ENCODE data around the gene ABHD12B.
"Not testable (repeated sequence)": the region's sequence is repeated elsewhere in the genome, so short reads cannot be mapped to it uniquely, and the experiment has no call there.

Gene ABHD12B

DNA sequence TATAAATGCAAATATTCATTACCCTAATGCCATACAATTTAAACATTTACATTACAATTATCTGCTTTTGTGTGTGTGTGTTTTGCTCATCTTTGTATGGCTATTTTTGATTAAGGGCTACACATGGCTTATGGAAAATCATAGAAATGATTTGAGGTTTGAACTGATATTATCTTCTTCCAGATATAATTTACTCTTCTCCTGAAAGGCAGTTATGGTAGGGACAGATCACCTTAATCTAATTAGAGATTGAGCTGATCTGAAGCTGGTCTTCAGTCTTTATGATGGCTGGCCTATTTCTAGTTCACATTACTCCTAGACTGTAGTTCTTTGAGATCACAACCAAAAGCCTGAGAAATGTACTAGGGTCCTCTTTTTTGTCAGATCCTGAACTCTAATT is 15.6 kb downstream of the ABHD12B start:
- DNase-seq (ENCODE audit: low read depth in 2 of 2, low spot score in 1 of 2), result no peak

DNA sequence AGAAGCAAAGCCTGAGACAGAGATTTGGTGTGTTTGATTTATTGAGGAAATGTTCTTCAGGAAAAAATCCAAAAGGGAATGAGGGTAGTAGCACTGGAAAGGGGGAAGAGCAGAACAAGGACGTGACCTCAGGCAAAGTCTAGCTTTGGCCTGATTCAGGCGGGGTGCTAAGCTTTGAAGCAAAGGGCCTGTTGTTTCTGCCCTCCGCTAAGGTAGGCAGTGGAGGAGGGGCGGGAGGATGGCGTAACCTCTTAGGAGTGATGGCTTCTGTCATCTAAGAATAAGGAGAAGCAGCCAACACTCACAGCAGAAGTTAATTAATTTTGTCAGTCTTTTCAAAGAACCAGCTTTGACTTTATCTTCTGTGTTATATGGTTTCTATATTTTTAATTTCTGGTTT is 20.4 kb downstream of the ABHD12B start:
- no peak for DNase-seq (ENCODE audit: low read depth in 2 of 2, low spot score in 1 of 2)

DNA sequence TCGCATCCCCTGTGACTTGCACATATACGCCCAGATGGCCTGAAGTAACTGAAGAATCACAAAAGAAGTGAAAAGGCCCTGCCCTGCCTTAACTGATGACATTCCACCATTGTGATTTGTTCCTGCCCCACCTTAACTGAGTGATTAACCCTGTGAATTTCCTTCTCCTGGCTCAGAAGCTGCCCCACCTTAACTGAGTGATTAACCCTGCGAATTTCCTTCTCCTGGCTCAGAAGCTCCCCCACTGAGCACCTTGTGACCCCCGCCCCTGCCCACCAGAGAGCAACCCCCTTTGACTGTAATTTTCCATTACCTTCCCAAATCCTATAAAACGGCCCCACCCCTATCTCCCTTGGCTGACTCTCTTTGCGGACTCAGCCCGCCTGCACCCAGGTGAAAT is 24.6 kb downstream of the ABHD12B start:
- not testable (repeated sequence) for DNase-seq (ENCODE audit: low read depth in 2 of 2, low spot score in 1 of 2)

DNA sequence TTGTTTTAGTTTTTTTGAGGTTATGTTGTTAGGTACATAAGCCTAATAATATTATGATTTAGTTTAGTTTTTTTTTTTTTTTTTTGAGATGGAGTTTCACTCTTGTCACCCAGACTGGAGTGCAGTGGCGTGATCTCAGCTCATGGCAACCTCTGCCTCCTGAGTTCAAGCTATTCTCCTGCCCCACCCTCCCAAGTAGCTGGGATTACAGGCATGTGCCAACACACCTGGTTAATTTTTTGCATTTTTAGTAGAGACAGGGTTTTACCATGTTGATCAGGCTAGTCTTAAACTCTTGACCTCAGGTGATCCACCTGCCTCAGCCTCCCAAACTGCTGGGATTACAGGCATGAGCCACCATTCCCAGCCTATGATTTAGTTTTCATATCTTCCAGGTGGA is 25.2 kb downstream of the ABHD12B start:
- DNase-seq (ENCODE audit: low read depth in 2 of 2, low spot score in 1 of 2), result not testable (repeated sequence)

DNA sequence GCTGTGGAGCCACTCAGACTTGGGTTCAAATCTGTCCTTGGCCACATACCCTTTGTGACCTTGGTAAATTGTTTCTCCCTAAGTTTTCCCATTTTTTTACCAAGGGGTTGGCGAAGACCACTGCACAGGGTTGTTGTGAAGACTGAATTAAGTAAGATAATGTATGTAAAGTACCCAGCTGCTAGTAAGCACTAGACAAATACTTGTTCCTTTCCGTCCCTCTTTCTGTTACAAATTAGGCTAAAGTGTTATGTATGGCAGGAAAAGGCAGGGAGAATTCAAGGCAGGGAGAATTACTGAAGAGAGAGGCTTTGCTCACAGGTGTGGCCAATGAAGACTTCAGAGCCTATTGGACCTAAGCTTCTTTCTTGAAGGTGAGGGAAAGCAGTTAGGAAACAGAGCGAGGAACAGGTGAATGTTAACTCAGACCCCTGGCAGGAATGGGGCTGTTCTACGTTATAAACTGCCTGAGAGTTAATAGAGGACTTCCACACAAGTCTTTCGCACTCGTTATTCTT is 25.9 kb downstream of the ABHD12B start:
- DNase-seq (ENCODE audit: low read depth in 2 of 2, low spot score in 1 of 2), result no peak

DNA sequence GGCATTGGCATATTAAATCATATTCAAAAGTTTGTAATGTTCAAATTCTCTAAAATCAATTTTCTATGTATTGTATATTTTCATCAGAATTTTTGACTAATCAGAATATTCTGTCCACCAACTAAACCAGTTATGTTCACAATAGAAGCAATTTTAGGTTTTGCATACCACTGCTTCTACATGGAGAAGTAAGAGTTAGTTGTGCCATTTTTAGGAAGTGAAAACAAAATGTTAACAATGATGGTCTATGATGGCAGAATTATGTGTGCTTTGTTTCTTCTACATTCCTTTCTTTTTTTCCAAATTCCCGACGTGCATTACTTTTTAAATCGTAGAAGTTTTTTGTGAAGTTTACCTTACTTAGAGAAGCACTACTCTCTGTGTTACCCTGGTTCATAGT is 29.5 kb downstream of the ABHD12B start:
- no peak for DNase-seq (ENCODE audit: low read depth in 2 of 2, low spot score in 1 of 2)

DNA sequence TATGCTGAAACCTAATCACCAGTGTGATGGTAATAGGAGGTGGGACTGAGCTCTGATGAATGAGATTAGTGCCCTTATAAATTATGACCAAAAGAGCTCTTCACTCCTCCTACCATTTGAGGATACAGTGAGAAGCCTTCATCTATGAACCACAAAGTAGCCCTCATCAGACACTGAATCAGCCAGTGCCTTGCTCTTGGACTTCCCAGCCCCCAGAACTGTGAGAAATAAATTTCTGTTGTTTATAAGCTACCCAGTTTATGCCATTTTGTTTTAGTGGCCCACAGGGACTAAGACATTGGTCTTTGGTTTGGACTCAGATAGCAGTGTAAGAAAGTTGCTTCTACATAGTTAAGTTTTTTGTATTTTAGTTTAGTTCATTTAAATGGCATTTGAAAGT is 32.9 kb downstream of the ABHD12B start:
- DNase-seq (ENCODE audit: low read depth in 2 of 2, low spot score in 1 of 2), result no peak

DNA sequence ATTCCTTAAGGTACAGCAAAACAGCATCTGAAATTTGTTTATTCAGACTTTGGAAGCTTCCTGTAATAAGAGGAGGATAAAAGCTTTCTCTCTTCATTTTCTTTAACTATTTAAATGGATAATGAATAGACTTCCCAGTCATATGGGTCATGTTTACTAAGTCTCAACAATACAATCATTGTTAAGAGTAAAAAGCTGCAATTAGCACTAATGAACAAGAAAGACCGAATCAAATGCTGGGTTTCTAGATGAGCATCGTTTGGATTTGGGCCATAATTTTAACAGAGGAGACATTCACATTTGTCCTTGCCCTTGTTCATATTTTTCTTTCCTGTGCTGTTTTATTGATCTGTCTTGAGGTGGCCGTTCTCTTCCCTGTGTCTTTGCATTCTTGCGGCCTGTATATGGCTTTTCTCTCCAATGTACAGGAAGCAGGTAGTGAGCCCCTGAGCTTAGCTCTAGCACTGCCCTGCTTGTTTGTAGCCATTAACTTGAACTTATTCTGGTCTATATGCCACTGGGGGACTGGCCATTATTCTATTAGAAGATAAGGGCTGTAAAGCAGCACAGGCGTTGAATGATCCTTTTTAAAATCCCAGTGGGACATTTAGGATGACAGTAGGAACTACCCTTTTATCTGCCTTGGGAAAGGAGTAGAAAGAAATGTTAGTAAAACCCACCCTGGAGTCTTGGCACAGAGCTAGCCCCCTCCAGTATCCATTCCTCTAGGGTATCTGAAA is 34.6 kb downstream of the ABHD12B start:
- no peak for DNase-seq (ENCODE audit: low read depth in 2 of 2, low spot score in 1 of 2)

DNA sequence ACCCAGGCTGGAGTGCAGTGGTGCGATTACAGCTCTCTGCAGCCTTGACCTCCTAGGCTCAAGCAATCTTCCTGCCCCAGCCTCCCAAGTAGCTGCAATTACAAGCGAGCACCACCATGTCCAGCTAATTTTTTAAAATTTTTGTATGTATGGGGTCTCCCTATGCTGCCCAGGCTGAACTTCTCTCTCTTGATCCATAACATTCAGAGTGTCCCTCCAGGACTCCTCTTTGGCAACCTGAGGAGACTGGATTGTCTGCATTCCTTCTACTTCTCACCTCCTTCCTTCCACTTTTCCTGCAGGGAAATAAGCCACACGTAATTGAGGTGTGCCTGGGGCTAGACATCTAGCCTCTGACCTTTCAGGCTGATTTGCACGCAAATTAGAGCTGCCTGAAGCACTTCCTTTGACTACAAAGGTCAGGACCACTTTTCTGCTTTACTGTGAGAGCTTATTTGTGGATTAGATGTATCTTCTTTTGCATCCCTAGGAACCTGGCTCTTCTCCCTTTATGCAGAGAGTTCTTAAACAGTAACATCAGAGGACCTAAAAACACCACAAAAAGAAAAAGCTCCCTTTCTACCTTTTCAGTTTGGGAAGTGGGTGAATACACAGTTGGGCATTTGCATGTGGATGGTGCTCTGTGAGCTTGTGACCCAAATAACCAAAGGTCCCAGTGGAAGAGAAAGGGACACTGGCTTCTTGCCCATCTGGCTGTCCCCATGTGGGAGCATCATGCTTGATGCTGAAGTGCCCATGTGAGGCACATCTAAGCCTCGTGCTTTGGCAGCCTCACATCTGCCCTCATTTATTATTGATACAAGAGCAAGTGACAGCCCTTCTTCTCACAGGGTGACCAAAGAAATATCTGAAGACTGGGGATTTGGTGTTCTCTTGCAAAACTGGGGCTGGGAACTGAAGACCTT is 38.9 kb downstream of the ABHD12B start:
- no peak for DNase-seq (ENCODE audit: low read depth in 2 of 2, low spot score in 1 of 2)

DNA sequence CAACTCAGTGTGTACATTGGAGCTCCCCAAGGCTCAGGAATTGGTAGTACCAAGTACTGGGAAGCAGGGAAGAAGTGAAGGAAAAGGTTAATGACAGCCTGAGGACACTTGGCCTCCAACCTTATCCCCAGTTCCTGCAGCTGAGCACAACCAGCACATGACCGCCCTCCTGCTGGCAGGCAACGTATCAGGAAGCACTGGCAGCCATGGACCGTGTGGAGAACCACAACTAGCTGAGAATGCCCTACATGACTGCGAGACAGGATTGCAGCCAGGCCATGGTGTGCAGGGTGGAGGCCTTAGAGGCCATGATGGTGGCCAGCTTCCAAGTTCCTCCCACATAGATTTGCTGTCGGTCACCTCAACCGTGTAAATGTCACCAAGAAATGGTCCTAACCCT is 45.6 kb downstream of the ABHD12B start:
- no peak for DNase-seq (ENCODE audit: low read depth in 2 of 2, low spot score in 1 of 2)

DNA sequence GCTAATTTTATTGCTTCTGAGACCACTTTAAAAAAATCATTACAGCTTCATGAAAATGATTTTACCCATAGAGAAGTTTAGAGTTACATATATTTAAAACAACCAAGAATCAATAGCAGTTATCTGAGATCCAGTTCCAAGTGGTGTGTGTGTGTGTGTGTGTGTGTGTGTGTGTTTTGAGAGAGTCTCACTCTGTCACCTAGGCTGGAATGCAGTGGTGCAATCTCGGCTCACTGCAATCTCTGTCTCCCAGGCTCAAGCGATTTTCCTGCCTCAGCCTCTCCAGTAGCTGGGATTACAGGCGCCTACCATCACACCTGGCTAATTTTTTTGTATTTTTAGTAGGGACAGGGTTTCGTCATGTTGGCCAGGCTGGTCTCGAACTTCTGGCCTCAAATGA is 47.7 kb downstream of the ABHD12B start:
- DNase-seq (ENCODE audit: low read depth in 2 of 2, low spot score in 1 of 2), result not testable (repeated sequence)

DNA sequence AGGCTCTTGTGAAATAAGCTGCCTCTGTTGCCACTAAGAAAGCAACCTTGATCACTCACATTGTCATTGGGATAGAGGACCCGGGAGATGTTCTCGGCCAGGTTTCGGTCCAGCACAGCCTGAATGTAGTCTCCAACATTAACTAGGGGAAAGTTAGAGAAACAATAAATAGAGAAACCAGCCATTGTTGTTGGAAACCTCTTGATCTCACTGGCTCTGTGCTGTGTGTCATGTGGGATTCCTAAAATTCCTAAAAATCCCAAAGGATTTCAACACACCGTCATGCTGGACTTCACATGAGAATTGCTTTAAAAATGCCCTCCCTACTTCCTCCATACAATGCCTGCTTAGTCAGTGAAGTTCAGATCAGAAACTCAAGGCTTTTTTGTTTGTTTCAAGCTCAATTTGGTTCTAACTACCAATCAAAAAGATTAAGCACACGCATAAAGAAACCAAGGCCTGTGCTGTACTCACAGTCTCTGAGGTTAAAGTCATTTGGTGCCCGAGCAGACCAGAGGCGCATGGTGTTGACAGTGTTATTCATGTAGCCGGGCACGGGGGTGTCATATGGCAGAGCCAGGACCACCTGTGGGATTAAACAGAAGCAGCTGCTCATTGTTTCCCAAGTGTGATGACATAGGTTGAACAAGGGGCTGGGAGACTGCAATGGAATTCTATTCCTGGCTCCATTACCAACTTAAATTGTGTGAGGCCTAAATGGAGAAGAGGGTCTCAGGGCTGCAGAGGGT is 48.8 kb downstream of the ABHD12B start:
- DNase-seq (ENCODE audit: low read depth in 2 of 2, low spot score in 1 of 2), result no peak

DNA sequence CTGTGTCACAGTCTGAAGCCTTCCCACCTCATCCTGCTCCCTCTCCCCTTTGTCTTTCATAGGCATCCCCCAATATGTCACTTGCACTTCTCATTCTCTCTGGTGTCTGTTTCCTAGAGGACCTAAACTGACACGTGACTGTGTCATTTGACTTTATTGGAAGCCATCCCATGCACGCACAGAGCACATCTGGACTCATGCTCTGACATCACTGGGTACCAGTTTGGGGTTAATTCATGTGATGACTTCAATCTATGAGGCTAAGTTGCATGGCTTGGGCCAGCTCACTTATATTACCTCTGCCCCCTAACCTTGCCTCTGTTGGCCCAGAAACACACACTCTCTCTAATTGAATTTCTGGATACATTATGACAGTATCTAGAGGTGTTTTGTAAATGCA is 51.0 kb downstream of the ABHD12B start:
- no peak for DNase-seq (ENCODE audit: low read depth in 2 of 2, low spot score in 1 of 2)

DNA sequence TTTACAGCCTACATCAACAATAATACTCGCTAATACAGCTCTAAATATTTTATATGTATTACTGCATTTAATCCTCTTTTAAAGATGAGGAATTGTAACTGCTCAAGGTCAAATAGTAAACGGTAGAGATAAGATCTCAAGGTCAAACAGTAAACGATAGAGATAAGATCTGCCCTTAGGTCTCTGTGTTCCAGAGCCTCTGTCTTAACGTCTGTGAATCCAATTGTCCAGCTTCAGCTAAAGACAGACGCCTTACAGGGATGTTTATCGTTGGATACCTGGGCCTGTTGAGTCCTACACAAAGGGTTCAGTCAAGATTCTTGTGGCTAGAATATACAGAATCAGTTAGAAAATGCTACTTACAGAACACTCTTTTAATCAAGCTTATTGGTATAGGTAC is 52.4 kb downstream of the ABHD12B start:
- DNase-seq (ENCODE audit: low read depth in 2 of 2, low spot score in 1 of 2), result no peak

DNA sequence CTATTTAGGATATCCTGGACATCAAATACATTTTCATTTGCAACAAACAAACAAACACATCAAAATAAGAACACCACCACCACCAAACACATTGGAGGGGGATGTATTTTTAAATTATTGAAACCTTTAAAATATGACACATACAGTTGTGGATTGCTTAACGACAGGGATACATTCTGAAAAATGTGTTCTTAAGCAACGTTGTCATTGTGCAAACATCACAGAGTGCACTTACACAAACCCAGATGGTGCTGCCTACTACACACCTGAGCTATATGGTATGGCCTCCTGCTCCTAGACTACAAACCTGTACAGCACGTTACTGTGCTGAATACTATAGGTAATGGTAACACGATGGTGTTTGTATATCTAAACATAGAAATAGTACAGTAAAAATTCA is 53.0 kb downstream of the ABHD12B start:
- DNase-seq (ENCODE audit: low read depth in 2 of 2, low spot score in 1 of 2), result no peak

DNA sequence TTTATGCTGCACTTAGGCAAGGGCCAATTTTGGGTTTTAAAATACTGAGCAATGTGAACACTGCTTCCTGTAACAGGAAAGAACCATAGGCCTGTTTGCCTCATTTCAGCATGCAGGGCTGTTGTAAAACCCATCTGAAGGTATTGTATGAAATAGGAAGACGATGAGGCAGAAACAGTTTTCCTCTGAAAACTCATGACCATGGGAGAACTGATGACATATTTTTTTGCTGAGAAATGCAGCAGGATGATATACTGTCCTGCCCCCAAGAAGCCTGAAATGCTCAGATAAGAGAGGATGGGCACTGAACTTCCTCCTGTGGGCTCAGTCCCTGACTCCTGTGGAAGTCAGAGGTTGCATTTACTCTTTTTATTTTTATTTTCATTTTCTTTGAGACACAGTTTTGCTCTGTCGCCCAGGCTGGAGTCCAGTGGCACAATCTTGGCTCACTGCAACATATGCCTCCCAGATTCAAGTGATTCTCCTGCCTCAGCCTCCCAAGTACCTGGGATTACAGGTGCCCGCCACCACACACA is 55.1 kb downstream of the ABHD12B start:
- DNase-seq (ENCODE audit: low read depth in 2 of 2, low spot score in 1 of 2), result no peak

DNA sequence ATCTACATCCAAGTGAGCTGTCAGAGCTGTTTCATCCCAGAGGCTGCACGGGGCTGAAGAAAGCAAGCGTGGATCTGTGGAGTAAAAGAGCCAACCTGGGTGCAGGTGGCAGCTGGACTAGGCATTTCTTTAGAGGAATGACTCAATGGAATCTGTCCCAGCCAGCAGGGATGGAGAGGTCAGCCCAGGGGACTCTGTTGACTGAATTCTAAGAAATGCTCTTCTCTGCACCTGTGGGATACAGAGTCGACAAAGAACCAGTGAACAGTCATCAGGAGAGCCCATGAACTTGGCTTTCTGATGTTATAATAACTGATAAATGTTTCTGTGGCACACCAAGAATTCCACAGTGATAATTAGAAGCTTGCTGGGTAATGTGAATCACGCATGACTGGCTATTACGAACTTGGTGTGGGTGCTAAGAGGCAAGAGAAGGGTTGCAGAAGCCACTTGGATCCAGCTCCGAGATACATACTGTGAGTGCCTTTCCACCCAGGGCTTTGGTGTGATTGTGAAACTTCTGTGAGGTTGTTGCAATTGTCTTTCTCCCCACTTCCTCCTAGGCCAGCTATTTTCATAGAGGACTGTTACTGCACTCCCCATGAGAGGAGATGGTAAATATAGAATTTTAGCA is 56.3 kb downstream of the ABHD12B start:
- DNase-seq (ENCODE audit: low read depth in 2 of 2, low spot score in 1 of 2), result no peak

DNA sequence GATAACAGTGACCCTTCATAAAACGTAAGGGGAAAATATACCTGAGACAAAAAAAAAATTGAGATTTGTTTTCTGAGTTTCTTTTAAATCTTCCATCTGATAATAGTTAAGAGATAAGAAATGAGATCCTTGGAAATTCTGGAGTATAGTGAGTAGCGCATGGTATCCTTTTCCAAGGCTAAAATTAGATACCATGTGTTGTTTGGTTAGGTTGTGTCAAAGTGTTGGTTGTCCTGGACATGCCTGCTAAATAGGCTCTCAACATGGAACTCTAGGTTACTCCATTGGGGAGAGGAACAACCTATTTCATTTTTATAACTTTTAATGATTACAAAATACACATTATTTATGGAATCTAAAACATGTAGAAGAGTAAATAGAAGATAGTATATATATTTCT is 57.7 kb downstream of the ABHD12B start:
- no peak for DNase-seq (ENCODE audit: low read depth in 2 of 2, low spot score in 1 of 2)

DNA sequence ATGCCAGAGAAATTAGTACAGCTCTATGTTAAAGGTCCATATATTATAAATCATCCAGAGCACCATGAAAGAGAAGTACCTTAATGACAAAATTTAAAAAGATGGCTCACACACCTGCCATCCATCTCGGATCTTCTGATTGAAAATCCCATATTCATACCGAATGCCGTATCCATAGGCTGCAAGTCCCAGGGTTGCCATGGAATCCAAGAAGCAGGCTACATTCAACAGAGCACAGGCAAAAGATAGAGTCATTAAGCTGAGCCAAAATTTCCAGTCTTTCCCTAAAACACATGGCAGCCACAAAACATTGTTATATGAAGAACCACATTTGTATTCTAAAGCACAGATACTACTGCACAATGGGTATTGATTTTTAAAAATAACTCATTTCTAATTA is 59.7 kb downstream of the ABHD12B start:
- DNase-seq (ENCODE audit: low read depth in 2 of 2, low spot score in 1 of 2), result no peak

DNA sequence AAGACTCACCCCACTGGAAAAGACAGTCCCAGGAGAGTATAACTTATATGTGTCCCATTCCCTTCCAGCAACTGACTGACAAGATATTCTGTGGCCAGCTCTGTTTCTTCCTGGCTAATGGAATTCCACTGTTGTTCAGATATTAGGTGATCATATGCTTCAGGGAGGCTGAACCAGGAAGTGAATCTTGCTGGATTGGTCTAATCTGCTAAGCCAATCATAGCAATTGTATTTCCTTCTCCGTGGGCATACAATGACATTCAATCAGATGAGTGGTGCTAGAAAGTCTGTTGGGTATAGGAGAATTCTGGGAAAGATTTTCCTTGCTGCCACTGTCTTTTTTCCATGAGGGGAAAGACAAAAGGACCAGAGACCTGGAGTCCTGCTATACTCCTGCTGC is 60.3 kb downstream of the ABHD12B start:
- DNase-seq (ENCODE audit: low read depth in 2 of 2, low spot score in 1 of 2), result no peak
